Fibroblast of skin of right biceps (primary cell): ENCODE data around the gene NEURL4.
"Not testable (repeated sequence)": the region's sequence is repeated elsewhere in the genome, so short reads cannot be mapped to it uniquely, and the experiment has no call there.

Source experiments
- DNase-seq: peaks from one replicate; pipeline ENCODE4 v3.0.0-alpha.2; 2013

The NEURL4 gene

DNA sequence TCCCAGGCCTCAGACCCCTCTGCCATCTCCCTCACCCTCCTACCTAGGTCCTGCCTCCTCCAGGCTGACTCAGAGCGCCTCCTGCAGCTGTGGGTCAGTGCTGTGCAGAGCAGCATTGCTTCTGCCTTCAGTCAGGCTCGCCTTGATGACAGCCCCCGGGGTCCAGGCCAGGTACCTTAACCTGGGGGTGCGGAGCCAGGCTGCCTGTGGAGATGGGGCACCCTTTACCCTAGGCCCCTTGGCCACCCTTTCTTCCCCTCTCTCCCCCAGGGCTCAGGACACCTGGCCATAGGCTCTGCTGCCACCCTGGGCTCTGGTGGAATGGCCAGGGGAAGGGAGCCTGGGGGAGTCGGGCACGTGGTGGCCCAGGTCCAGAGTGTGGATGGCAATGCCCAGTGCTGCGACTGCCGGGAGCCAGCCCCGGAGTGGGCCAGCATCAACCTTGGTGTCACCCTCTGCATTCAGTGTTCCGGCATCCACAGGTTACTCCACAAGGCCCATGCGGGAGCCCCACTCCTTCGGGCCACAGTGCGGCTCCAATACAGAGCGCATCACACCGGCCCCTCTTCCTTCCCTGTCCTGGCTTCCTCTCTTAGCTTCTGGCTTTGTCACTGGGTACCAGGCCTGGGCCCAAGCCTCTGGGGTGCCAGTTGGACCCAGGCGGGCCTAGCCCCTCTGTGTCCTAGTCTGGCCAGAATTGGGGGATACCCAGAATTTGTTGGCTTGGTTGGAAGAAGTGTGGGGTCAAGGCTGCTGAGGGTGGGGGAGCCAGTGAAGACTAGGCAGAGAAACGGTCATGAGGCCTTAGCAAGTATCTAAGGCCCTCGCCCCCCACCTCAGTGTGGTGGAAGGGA lies 17.9 kb upstream of the NEURL4 start:
- no peak for DNase-seq

DNA sequence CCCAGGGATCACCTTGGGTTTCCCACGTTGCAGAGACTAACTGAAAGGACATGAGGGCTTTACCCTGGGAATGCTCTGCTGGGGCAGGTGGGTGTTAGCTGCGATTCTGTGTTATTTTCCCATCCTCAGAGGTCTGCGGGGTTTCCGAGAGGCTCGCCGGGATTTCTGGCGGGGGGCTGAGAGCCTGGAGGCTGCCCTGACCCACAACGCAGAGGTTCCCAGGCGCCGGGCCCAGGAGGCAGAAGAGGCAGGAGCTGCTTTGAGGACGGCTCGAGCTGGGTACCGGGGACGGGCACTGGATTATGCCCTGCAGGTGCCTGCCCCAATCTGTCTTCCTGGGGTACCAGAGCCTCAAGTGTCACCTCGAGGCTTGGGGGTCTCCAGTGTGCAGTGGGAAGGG lies 14.1 kb upstream of the NEURL4 start:
- no peak for DNase-seq

DNA sequence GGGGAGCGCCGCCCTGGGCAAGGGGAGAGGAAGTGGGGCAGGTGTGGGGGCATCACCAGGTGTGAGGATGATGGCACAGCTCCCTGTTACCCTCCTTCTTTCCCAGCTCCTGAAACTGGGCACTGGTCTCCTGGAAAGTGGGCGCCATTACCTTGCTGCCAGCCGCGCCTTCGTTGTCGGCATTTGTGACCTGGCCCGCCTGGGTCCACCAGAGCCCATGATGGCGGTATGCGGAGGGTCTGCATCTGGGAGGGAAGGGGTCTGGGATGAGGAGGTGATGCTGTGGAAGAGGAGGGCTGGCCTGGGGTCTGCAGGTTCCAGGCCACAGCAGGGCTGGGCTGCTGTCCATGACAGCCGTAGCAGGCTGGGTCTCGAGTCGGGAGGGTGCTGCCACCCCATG lies 12.7 kb upstream of the NEURL4 start:
- DNase-seq = no peak

DNA sequence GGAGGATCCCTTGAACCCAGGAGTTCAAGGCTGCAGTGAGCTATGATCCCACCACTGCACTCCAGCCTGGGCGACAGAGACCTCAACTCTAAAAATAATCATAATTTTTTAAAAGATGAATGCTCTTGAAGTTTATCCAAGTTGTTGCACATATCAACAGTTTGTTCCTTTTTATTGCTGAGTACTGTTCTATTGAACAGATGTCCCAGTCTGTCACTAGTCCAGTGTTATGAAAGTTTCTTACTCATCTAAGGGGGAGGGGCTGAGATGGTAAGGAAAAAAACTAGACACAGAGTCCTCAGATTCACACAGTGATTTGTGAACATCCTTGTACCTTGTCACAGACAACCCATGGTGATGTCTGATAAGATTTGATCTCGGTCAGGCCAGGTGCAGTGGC lies 11.0 kb upstream of the NEURL4 start:
- DNase-seq = no peak

DNA sequence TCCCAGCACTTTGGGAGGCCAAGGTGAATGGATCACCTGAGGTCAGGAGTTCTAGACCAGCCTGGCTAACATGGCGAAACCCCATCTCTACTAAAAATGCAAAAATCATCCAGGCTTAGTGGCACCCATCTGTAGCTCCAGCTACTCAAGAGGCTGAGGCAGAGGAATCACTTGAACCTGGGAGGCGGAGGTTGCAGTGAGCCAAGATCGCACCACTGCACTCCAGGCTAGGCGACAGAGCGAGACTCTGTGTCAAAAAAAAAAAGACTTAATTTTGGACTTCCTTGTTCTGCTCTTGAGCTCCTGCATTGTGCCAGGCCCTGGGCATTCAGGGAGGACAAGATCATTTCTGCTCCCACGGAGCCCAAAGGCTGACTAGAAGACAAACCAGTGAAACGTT lies 8.5 kb upstream of the NEURL4 start:
- DNase-seq = not testable (repeated sequence)

DNA sequence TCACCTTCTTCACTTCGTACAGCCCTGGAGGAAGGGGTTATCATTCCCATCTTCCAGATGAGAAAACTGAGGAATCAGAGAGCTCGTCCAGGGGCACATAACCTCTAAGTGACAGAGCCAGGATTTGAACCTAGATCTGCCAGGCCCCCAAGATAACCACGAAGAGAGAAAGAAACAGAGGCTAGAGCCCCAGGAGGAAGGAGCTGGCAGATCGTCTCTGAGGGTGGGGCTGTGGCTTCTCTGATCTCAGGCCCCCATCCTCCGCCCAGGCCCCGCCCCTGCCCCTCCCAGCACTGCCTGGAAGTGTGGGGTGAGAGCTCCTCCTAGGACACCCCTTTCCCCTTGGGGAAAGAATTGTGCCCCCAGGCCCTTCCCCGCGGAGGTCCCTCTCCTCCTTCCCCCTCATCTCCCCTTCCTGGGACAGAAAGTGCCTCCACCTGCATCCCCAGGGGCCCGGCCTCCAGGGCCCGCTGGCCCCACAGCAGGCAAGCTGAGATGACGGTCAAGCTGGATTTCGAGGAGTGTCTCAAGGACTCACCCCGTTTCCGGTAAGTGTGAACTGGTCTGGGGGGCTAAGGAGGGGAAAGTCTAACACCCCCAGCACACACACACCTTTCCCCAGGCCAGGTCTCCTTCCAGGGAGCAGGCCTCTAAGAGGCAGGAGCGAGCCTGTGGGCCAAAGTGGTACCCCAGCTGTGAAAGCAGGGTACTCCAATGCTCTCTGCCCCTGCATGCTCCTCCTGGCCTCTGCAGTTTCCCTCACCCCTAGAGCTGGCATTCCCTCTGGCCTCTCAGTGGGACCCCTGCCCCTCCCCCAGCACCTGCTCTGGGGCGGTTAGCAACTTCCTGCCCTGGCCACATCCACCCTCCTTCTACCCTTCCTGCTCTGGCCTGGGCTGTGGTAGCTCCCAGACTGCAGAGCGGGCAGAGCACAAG lies 7.4 kb upstream of the NEURL4 start, which contains the start of gene ACAP1:
Gene ACAP1 (plus strand): TSS at position 290 of the 936 bp plus-strand sequence. CDS start 206 bp downstream, at position 496.
- no peak for DNase-seq

DNA sequence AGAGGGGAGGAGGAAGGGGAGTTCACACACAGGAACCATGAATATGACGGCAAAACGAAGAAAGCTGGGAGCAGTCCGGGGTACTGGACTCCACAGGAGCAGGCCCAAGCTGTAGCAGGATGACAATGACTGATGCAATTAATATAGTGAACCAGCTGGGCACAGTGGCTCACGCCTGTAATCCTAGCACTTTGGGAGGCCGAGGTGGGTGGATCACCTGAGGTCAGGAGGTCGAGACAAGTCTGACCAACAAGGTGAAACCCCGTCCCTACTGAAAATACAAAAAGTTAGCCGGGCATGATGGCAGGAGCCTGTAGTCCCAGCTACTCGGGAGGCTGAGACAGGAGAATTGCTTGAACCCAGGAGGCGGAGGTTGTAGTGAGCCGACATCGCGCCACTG lies 6.6 kb upstream of the NEURL4 start:
- not testable (repeated sequence) for DNase-seq

DNA sequence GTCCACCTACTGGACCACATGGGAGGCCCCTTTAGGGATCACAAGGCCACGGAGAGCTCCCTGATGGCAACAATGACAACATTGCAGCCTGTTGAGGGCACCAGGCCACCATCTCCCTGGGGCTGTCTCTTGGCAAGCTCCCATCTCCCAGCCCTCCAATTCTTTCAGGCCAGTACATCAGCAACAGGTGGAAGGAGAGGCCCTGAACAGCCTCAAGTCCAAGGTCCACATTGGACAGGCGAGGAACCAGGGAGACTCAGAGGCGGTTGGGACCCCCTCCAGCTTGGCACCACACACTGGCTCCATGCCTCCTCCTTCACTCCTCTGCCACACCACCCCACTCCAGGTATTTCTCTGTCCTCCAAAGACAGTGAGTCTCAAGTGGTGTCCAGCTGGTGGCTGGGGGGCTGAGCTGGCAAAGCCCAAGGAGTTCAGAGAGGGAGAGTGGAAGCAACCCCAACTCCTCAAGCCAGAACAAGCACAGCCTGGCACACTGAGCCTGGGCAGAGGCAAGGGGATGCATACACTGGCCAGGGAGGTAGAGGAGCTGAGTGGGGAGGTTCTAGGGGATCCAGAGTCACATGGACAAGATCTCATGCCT lies 5.9 kb upstream of the NEURL4 start:
- DNase-seq = no peak

DNA sequence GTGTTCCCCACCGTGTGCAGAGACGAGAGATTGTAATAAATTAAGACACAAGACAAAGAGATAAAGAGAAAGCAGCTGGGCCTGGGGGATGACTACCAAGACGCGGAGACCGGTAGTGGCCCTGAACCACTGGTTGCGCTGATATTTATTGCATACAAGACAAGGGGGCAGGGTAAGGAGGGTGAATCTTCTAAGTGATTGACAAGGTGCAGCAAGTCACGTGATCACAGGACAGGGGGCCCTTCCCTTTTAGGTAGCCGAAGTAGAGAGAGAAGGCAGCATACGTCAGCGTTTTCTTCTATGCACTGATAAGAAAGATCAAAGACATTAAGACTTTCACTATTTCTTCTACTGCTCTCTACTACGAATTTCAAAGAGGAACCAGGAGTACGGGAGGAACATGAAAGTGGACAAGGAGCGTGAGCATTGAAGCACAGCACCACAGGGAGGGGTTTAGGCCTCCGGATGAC lies 3.5 kb upstream of the NEURL4 start:
- DNase-seq = not testable (repeated sequence)

DNA sequence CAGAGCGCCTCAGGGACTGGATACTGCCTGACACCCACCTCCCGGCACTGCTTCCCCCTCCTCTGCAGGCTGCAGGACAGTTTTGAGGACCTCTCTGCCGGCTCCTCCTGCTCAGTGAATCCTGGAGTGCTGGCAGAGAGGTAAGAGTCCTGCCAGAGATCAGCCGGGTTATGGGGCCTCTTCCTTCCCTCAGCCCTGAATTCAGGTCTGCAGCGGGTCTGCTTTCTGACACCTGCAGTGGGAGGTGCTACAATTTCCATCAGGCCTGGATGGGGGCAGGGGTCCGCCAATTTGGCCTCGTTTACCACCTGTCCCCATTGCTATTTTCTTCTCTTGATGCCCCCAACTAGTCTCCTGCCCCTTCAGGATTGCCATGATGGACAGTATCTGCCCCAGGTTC lies 3.0 kb upstream of the NEURL4 start:
- DNase-seq = no peak

DNA sequence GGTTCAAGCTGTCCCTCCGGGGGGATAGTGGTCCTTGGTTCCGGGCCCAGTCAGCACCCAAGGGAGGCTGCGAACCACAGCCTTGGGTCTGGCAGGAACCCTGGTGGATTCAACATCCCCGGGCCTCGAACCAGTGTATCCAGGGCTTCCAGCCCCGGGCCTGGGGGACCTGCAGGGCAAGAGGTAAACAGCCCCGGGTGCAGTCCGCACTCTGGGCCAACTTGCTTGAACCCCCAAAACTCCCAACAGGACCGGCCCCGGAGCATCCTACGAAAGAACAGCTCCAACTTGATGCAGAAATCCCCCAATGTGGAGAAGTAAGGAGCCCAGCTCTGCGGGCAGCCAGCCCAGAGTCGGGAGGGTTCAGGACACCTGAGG lies 1.5 kb upstream of the NEURL4 start:
- DNase-seq = no peak

DNA sequence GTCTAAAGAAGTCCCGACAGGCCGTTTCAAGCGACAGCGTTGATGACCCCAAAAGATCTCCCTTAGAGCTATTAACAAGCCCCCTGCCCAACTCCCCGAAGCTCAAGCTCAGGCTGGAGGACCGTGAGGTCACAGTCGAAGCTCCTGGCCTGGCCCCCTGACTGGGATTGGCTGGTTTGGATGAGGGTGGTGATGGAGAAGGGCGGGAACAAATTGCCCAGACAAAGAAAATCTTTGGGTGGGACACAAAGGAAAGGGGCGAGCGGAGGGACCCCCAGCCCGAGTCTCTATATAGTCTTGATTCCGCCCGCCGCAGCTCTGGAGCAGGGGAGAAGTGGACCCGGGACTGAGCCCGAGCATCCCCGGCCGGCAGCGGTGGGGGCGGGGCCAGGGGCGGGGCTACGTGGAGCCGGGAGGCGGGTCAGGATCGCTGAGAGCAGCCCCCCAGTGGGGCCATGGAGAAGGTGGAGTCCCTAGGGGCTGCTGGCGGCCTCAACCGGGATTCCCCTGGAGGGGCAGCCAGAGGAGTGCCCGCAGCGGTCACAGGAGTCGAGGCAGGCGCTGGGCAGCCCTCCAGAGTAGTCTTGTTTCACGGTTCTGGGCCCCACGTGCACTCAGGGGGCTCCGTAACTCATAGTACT lies 982 bp upstream of the NEURL4 start:
- peak; percentile 84 for DNase-seq

DNA sequence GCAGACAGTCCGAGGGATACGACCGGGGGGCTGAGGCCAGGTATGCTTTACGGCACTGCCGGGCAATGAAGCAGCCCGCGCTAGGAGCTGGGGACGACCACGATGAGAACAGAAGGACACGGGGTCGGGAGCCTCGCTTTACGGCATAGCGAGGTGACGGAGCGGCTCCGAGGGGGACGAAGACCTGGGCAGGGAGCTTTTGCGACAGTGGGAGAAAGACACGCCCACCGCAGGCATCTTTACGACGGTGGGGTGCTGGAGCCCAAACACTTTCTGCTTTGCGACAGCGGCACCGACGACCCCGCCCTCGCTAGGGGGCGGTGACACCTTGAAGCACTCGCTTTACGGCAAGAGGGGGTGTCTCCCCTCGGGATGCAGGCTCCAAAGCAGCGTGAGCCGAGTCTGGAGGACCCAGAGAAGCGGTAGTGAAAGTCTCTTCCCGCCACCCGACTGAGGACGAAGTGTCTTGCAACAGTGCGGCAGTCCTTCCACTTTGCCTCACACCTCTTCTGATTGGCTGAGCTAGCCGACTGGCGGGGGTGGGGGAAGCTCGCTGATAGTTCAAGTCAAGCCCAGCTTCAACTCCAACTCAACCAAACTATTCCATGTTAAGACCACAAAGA lies 350 bp upstream of the NEURL4 start:
- peak; percentile 100 for DNase-seq

DNA sequence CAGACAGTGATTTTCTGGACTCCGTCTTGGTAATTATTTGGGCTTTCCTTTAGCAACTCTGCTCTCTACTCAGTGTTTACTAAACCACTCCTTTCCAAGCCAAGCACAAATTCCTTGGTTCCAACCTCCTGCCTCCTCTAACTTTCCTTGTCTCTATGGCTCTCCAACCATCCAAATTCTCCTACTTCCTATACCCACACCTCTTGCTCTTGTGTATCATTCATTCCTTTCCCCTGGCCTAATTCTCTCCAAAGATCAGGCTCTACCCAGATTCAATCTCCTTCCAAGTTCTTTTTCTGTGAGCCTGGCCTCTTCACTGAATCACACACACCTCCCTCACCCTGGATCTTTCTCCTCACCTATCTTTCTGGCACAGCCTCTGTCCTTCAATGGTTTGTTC lies 1.1 kb downstream of the NEURL4 start:
- DNase-seq = no peak

DNA sequence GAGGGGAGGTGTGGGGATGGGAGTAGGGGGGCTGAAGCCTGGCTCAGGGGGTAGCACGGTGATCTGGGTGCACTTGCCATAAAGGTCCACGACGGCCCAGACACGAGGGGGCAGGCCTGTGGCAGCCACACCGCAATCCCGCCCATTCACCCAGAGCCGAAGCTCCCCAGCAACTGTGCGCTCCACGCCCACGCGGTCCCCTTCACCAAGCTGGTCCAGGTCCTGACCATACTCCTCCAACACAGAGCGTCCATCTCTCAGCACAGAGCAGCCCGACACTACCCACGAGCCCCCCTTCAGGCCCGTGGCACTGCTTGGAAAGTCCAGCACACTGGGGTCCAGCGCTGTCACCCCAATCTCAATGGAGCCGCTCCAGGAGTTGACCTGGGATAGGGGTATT lies 1.6 kb downstream of the NEURL4 start:
- no peak for DNase-seq

DNA sequence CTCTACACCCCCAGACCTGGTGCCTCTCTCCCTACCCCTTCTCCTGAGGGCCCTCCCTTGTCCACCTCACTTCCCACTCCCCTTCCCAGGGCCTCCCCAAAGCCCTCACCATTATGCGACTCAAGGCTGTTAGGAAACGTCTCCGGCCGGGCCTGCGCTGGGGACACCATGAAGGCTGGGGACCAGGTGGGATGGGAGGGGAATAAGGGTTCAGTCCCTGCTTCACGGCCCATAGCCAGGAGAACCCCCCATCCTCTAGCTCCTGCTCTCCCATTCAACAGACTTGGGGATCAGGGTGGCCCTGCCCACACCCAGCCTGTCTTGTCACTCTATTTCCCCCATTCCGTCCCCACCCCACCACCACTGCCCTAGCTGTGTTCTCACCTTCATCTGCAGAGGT lies 2.1 kb downstream of the NEURL4 start:
- DNase-seq = no peak

DNA sequence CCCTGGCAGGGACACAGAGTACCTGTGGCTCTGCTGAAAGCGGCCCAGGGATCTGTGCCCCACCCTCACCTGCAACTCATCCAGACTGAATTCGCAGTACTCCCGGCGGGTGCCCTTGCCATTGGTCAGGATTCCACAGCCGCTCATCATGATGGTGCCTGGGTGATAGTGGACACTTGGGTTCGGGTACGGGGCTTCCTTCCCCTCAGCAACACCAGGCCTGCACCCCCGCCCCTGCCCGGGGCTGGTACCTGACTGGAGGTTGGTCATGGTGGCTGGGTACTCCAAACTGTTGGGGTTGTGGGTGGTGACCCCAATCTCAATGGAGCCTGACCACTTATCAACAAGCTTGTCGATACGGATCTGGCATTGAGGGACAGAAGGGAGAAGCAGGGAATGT lies 2.9 kb downstream of the NEURL4 start:
- DNase-seq = no peak

DNA sequence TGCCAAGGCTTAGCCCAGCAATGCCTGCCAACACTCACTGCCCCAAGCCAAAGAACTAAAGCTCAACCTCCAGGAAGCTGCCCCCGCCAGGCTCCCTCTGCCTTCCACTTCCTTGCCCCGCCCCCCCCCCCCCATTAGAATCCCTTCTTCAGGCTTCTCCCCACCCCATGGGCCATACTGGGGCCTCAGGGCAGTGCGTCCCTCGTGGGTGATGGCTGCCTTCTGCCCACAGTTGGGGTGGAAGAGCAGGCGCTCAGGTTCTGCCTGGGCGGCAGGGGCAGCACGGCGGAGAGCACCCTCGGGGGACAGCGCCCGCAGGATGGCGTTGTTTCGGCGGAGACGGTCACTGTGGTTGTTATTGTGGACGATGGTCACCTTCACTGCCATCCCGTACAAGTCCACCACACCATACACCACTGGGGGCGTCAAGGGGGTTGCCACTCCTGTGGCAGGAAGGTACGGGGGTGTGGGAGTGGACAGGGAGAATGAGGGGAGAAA lies 4.1 kb downstream of the NEURL4 start:
- DNase-seq = no peak

DNA sequence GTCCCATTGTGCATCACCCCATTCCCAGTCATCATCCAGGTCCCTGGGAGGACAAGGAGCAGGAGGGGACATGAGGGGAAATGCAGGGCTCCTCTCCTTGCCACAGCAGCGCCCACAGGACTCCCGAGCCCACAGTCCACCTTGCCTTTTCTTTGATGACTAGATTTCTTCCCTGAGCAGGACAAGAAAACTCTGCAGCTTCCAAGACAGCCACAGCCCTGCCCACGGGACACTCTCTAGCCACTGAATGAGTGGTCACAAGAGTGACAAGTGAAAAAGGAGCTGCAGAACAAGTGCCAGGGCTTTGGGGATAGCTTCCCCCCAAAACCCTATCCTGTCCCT lies 4.7 kb downstream of the NEURL4 start:
- DNase-seq = no peak

DNA sequence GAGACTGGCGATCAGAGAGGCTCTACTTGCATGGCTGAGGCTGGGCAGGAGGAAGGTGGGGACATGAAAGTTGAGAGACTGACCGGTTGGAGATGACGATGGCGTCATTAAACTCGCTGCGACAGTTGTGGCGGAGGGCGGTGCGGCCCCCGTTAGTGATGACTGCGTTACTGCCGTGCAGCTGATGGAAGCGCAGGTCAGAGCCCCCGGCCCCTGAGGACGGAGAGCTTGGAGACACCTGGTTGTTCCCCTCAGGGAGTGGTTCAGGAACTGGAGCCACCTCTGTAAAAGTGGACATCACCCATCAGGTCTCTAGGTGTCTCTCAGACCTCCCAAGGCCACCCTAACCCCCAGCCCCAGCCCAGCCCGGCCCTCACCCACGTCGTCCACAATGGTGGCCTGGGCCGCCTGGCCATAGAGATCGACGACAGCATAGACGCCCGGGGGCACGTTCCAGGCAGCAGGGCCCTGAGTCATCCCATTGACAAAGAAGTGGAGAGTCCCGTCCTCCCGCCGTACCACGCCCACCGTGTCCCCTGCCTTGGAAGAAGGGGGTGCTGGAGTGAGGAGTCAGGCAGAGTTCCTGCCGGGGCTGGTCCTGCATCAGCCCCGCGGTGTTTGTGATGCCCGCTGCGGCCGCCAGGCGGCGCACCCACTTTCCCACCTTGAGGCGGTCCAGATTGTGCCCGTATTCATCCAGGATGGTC lies 5.3 kb downstream of the NEURL4 start:
- peak; percentile 44 for DNase-seq

DNA sequence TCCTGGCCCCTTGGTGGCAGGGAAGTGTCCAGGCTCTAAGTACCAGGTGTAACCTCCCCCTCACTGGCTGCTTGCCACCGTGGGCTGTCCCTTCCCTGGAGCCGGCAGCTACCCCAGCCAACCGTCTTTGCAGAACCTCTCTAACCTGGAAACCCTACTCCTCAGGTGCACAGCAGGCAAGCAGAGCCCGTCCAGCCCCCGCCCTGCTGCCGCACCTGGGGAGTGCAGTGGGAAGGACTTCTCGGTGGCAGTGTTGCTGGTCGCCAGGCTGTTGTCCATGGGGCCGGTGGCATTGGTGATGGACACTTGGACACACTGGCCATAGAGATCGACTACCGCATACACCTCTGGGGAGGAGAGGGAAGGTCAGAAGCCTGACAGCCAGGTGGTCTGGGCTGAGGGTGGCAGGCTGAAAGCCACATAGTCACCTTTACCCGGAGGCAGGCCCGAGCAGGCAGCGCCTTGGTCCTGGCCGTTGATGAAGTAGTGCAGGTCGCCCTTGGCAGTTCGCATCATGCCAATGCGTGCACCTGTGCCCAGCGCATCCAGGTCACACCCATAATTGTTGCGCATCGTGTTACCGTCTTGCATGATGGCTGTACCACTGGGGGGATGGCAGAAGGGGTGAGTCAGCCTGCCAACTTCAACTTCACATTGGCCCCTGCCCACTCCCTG lies 6.5 kb downstream of the NEURL4 start:
- DNase-seq = no peak
